LNCAP (cell line): ENCODE measurements around the gene ARHGAP8.

Source experiments
- CTCF ChIP-seq: fragments of 450-650 bp; IDR thresholded peaks from 2 replicates; pipeline ENCODE4 v1.5.1; 2017; ENCODE audit warnings: mild to moderate bottlenecking

Gene ARHGAP8

GRCh38 chr22:44888491-44889254 lies 136.3 kb downstream of the ARHGAP8 start:
- no peak for TF ChIP-seq CTCF

- no peak for TF ChIP-seq CTCF
Measured at GRCh38 chr22:44889255-44889878, 137.0 kb downstream of the ARHGAP8 start.

GRCh38 chr22:44890416-44891292 lies 138.3 kb downstream of the ARHGAP8 start:
- no peak for TF ChIP-seq CTCF

GRCh38 chr22:44891293-44891747 lies 138.9 kb downstream of the ARHGAP8 start:
- TF ChIP-seq CTCF = no peak

- no peak for TF ChIP-seq CTCF
Measured at GRCh38 chr22:44891791-44892190, 139.4 kb downstream of the ARHGAP8 start.

GRCh38 chr22:44892243-44892642 lies 139.9 kb downstream of the ARHGAP8 start:
- no peak for TF ChIP-seq CTCF
